ENCODE results near the gene RCC1.
"Not testable (repeated sequence)": the region's sequence is repeated elsewhere in the genome, so short reads cannot be mapped to it uniquely, and the experiment has no call there.

The RCC1 gene

DNA sequence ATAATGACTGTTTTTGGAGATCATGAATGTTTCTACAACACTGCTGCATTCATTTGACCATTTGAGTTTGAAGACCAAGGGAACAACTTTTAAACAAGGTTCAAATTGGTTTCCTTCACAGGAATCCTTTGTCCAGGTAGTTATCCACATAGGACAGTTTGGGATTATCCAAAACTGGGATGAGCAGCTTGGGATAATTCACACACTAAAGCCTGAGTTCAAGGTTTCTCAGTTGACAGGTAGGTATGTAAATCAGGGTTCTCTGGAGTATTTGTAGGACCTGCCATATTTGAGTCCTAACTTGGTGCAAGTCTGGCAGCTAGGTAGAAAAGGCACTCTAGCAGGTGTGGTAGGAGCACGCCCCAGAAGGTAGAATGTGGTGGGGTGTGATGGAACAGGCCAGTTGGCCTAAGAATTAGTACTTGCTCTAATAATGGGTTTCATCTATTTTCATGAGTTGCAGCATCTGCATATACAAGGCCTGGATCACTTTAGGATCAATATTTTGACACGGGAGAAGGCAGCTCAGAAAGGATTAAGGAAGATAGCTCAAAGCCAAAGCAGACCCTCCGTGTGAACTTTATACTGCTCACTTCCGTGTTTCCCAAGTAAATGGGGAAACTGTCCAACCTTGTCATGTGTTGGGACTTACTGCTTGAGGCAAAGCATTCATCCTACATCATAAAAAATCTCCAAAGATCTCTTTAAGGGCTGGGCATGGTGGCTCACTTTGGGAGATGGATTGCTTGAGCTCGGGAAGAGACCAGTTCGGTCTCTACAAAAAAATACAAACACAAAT lies 72.1 kb downstream of the RCC1 start:
- no peaks in the 10 kb centered on the region for H3K9me3 Mint-ChIP-seq
- H3K27me3 Mint-ChIP-seq = no peaks in the 10 kb centered on the region
- intact Hi-C loops (cut with micrococcal nuclease) = no loop called here
- H3K4me1 Mint-ChIP-seq (ENCODE audit: low read depth) = peaks cover 49% of the 10 kb centered on the region
- peak overlapping the region; percentile 48 for H3K27ac Mint-ChIP-seq
- peaks cover 91% of the 10 kb centered on the region for H3K36me3 Mint-ChIP-seq (ENCODE audit: low read depth)
- no peak overlapping the region for H3K4me3 Mint-ChIP-seq

DNA sequence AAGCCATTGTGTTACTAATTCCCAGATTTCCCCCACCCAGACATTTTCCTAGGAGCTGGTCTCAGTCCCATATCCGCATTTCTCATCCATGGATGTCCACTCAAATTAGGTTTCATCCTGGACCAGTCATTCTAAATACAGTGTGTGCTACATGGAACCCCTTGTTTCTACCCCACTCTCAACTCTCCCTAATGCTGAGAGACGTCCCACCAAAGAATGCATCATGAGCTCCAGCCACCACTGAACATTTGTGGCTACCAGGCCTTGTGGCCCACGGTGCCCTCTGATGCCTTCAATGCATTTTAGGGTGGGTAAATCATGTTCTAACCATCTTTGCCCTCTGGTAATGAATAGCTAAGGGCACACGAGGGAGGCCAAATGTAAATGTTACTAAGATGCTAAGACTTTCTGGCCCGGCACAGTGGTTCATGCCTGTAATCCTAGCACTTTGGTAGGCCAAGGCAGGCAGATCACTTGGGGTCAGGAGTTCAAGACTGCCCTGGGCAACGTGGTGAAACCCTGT lies 72.9 kb downstream of the RCC1 start:
- H3K9me3 Mint-ChIP-seq = no peaks in the 10 kb centered on the region
- H3K27ac Mint-ChIP-seq = no peak overlapping the region
- peaks cover 53% of the 10 kb centered on the region for H3K4me1 Mint-ChIP-seq (ENCODE audit: low read depth)
- H3K27me3 Mint-ChIP-seq = no peaks in the 10 kb centered on the region
- H3K4me3 Mint-ChIP-seq = peak overlapping the region; percentile 9
- H3K36me3 Mint-ChIP-seq (ENCODE audit: low read depth) = peaks cover 83% of the 10 kb centered on the region
- intact Hi-C loops (cut with micrococcal nuclease) = no loop called here

DNA sequence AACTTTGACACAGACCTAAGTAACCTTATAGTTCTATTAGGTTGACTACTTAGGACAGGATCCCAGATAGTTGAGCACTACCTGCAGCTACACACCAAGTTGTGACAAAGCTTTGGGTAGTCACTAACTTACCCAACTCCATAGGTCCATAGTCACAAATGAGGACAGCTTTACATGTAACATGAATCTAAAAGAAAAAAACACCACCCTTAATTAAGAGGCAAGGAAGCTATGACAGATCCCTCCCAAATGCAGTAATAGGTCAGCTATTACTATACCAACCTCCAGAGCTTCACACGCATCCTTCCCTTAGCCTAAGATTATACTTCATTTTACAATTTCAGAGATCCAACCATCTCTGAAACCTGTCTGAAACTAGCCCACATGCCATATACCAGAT lies 73.6 kb downstream of the RCC1 start:
- Mint-ChIP-seq H3K4me3 (peak overlapping the region; percentile 89), H3K36me3 (ENCODE audit: low read depth) (peaks cover 77% of the 10 kb centered on the region), H3K27ac (peak overlapping the region; percentile 98), H3K9me3 (no peaks in the 10 kb centered on the region), H3K4me1 (ENCODE audit: low read depth) (peaks cover 53% of the 10 kb centered on the region), H3K27me3 (no peaks in the 10 kb centered on the region)
- intact Hi-C loops (cut with micrococcal nuclease) = no loop called here

DNA sequence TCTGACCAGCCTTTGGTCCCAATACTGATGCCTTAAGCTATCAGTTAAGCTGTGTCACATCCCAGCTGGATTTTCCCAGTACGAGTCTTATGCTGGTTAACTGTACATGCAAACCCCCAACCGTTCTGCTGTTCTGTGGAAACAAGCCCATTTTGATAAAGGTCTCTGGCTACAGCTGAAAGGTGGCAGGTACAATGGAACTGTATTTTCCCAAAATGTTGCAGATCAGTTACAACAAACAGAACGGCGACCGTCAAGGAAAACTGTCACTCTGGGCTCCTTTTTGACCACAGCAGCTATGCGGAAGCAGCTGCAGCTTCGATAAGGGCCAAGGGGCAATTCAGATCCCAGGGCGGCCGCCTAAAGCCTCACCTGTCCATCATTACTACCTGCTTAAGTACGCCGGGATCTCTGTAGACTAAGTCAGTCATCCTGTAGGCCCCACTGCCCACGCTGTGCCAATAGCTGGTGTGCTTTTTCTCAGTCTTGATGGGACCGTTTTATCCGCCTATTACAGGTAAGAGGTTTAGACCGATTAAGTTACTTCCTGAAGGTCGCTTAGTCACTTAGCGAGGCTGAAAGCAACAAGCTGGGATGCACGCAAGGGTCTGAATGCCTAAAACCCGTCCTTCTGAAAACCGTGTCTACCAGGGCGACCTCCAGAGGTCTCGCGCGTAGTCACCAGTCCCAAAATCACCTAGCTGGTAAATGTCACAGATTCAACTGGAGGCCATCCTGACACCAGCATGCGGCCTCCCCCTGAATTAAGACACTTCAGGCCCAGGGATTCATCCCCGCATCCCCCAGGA lies 75.1 kb downstream of the RCC1 start:
- Mint-ChIP-seq H3K9me3 (no peaks in the 10 kb centered on the region), H3K27me3 (no peaks in the 10 kb centered on the region), H3K4me1 (ENCODE audit: low read depth) (peaks cover 53% of the 10 kb centered on the region), H3K4me3 (peak overlapping the region; percentile 89), H3K27ac (peak overlapping the region; percentile 98), H3K36me3 (ENCODE audit: low read depth) (peaks cover 62% of the 10 kb centered on the region)
- intact Hi-C loops (cut with micrococcal nuclease) = loop anchor here (1.0 to 5.0 kb wide), 2 partner anchors 28 to 74 kb away; partner anchors contain the start of genes RCC1 and TRNAU1AP

DNA sequence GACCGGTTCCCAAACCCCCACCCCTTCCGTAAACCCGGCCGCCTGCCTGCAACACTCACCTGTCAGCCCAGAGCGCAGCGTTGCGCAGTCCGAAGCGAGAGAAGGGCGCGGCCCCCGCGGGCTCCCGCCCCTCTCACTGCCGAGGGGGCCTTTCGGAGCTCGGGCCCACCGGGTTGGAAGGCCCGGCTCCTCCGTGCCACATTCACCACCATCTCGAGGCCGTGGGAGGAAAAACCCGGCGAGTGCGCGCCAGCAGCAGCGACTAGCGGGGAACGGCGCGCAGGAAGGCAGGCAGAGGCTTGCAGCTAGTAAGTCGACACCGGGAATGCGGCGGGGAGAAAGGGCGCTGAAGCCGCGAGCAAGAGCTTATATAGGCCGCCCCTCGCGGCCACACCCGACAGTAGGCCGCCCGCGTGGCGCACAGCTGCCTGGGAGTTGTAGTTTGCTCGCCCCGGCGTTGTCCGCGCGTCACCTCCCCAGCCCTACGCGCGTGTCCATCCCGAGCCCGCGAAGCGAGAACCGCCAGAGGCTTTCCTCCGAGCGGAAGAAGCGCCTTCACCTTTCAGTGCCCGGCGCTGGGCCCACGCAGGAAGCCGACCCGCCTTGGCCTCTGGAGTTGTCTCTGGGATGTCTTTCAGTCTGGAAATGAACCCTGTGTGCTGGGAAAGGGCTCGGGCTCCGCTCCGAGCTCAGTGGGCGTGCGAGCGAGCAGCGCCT lies 75.8 kb downstream of the RCC1 start:
- Mint-ChIP-seq H3K27ac (peak overlapping the region; percentile 98), H3K9me3 (no peaks in the 10 kb centered on the region), H3K4me1 (ENCODE audit: low read depth) (peaks cover 55% of the 10 kb centered on the region), H3K36me3 (ENCODE audit: low read depth) (peaks cover 55% of the 10 kb centered on the region), H3K4me3 (peak overlapping the region; percentile 89), H3K27me3 (no peaks in the 10 kb centered on the region)
- intact Hi-C loops (cut with micrococcal nuclease) = loop anchor here (1.0 to 5.0 kb wide), 3 partner anchors 9 to 74 kb away; partner anchors contain the start of genes RCC1 and TRNAU1AP

DNA sequence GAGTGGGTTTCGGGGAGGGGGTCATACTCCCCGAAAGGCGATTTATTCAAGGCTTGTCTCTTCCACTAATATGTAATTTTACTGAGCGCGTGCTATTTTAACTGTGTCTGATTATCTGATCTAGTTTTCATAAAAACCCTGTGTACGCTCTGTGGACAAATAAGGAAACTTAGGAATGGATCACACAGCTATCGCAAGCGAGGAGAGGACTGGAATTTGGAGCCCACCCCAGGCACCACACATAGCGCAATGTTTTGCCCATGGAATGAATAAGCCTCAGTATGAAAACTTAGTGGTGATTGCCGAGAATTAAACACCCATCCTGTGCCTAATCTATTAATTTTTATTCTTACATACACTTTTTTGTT lies 76.4 kb downstream of the RCC1 start:
- Mint-ChIP-seq H3K4me1 (ENCODE audit: low read depth) (peaks cover 55% of the 10 kb centered on the region), H3K27ac (peak overlapping the region; percentile 98), H3K36me3 (ENCODE audit: low read depth) (peaks cover 51% of the 10 kb centered on the region), H3K9me3 (no peaks in the 10 kb centered on the region), H3K4me3 (peak overlapping the region; percentile 89), H3K27me3 (no peaks in the 10 kb centered on the region)
- intact Hi-C loops (cut with micrococcal nuclease) = loop anchor here (1.0 to 5.0 kb wide), 2 partner anchors 8 to 75 kb away; partner anchors contain the start of gene RCC1

DNA sequence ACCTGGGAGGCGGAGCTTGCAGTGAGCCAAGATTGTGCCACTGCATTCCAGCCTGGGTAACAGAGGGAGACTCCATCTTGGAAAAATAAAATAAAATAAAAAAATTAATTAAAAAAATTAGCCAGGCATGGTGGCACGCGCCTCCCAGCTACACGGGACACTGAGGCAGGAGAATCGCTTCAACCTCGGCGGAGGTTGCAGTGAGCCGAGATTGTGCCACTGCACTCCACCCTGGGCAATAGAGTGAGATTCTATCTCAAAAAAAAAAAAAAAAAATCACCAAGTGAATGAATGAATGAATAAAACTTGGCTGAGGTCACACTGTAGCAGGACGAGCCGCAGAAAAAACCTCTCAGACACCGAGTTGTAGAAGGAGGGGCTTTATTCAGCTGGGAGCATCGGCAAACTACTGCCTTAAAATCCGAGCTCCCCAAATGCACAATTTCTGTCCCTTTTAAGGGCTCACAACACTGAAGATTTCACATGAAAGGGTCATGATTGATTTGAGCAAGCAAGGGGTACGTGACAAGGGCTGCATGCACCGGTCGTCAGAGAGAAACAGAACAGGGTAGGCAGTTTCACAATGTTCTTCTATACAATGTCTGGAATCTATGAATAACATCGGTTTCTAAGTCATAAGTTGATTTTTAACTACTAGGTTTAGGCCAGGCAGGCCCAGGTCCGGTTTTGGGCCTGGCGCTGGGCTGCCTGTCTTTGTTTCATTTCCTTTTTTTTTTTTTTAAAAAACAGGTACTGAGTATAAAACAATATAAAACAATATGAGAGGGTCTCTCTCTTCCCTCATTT lies 80.9 kb downstream of the RCC1 start:
- peaks cover 50% of the 10 kb centered on the region for H3K4me1 Mint-ChIP-seq (ENCODE audit: low read depth)
- H3K27me3 Mint-ChIP-seq; H3K36me3 Mint-ChIP-seq (ENCODE audit: low read depth); H3K27ac Mint-ChIP-seq; H3K9me3 Mint-ChIP-seq; intact Hi-C loops (cut with micrococcal nuclease); H3K4me3 Mint-ChIP-seq: not testable (repeated sequence)
